ENCODE data around the gene WNT5B. TPM values are rescaled to one million over a fixed set of nuclear protein-coding genes. Genes with fewer than 3 reads are reported as not detected.
A peak's percentile ranks its signal among the peaks of the same experiment; 100 is the strongest.

Gene WNT5B
- total RNA-seq, 1 experiment from 2014 or later, result 15.4 TPM

GRCh38 chr12:1629338-1630132 lies 504 bp downstream of the WNT5B start:
- Histone ChIP-seq H3K4me3 (peak overlapping the region; percentile 21), H3K27ac (no peak overlapping the region), H3K9me3 (replicated peaks) (no peaks in the 10 kb centered on the region), H3K4me1 (replicated peaks) (peaks cover 21% of the 10 kb centered on the region), H3K27me3 (replicated peaks) (peaks cover 8% of the 10 kb centered on the region; the same call in 1 of the 2 replicates), H3K36me3 (no peaks in the 10 kb centered on the region)
- no peak for DNase-seq (ENCODE audit: low read depth in 1 of 2, low spot score in 2 of 2)

DNA sequence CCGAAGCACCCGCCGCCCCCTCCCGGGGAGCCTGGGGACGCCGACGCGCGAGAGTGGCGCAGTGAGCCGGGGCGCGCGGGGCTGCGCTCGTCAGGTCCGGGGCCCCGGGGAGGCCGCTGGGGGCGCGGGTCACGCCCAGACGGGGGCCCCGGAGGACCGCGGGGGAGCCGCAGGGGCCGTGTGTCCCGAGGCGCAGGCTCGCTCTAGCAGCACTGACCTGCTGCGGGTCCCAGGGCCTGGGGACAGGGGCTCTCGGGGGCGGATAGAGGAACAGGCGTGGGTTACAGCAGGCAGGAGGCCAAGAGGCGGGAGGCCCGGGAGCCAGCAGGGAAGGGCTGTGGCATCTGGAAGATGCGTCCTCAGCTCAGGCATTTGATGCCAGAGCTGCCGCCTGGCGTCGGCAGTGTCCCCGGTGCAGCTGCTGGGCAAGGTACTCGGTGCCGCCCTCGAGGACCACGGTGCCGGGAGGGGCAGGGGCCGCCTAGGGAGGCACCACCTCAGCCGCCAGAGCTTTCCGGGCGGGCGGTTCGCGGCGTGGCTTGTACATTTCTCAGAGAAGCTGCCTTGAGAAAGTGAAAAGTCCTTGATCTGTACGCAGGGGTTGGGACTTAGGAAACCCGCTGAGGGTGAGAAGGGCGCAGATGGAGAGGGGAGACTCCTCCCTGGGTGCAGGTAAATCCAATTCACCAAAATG lies 1.2 kb downstream of the WNT5B start:
- Histone ChIP-seq H3K4me3 (peak overlapping the region; percentile 21), H3K27ac (no peak overlapping the region)

GRCh38 chr12:1630827-1631591 lies 2.0 kb downstream of the WNT5B start:
- no peak overlapping the region for H3K27ac ChIP-seq
- no peak for DNase-seq (ENCODE audit: low read depth in 1 of 2, low spot score in 2 of 2)
- peaks cover 9% of the 10 kb centered on the region for H3K4me1 ChIP-seq (replicated peaks)
- H3K9me3 ChIP-seq (replicated peaks), result no peaks in the 10 kb centered on the region
- H3K4me3 ChIP-seq, result no peak overlapping the region
- H3K36me3 ChIP-seq, result no peaks in the 10 kb centered on the region
- peaks cover 8% of the 10 kb centered on the region; the same call in 1 of the 2 replicates for H3K27me3 ChIP-seq (replicated peaks)

More for the DNA sequence above, 1.2 kb downstream of the WNT5B start:
- H3K9me3 ChIP-seq (replicated peaks), result no peaks in the 10 kb centered on the region
- DNase-seq (ENCODE audit: low read depth in 1 of 2, low spot score in 2 of 2), result peak in 1 of 2 experiments; percentile 26
- H3K27me3 ChIP-seq (replicated peaks), result peaks cover 8% of the 10 kb centered on the region; the same call in 1 of the 2 replicates
- H3K36me3 ChIP-seq, result no peaks in the 10 kb centered on the region
- peaks cover 16% of the 10 kb centered on the region for H3K4me1 ChIP-seq (replicated peaks)

- Histone ChIP-seq H3K4me3 (no peak overlapping the region), H3K4me1 (replicated peaks) (peaks cover 8% of the 10 kb centered on the region), H3K9me3 (replicated peaks) (no peaks in the 10 kb centered on the region), H3K27me3 (replicated peaks) (peaks cover 8% of the 10 kb centered on the region; the same call in 1 of the 2 replicates), H3K36me3 (no peaks in the 10 kb centered on the region), H3K27ac (no peak overlapping the region)
- DNase-seq (ENCODE audit: low read depth in 1 of 2, low spot score in 2 of 2), result no peak
Measured at GRCh38 chr12:1632702-1633101, 3.7 kb downstream of the WNT5B start.

GRCh38 chr12:1633459-1633858 lies 4.4 kb downstream of the WNT5B start:
- H3K36me3 ChIP-seq, result no peaks in the 10 kb centered on the region
- H3K9me3 ChIP-seq (replicated peaks), result no peaks in the 10 kb centered on the region
- H3K27me3 ChIP-seq (replicated peaks), result peaks cover 8% of the 10 kb centered on the region; the same call in 1 of the 2 replicates
- H3K4me3 ChIP-seq, result no peak overlapping the region
- DNase-seq (ENCODE audit: low read depth in 1 of 2, low spot score in 2 of 2), result no peak
- H3K27ac ChIP-seq, result no peak overlapping the region
- H3K4me1 ChIP-seq (replicated peaks), result peaks cover 8% of the 10 kb centered on the region

DNA sequence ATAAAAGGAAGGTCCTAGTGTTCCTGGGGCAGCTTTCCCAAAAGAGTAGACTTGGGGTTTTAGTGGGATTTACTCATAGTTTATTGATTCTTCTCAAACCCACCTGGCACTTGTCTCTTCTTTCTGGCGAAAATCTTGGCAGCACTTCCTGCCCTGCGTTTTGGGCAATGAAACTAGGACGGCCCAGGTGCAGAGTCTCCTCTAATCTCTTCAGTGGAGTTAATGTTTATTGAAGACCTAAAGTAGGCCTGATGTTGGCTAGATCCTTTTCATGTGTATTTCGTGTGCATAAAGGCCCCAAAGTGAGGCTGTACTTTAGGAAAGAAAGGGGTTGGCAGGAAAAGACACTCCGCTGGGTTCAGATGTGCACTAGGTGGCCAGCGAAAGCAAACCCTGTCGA lies 5.1 kb downstream of the WNT5B start:
- Histone ChIP-seq H3K9me3 (replicated peaks) (no peaks in the 10 kb centered on the region), H3K36me3 (no peaks in the 10 kb centered on the region), H3K27ac (no peak overlapping the region), H3K4me3 (no peak overlapping the region), H3K4me1 (replicated peaks) (peaks cover 8% of the 10 kb centered on the region), H3K27me3 (replicated peaks) (peaks cover 8% of the 10 kb centered on the region; the same call in 1 of the 2 replicates)
- no peak for DNase-seq (ENCODE audit: low read depth in 1 of 2, low spot score in 2 of 2)

DNA sequence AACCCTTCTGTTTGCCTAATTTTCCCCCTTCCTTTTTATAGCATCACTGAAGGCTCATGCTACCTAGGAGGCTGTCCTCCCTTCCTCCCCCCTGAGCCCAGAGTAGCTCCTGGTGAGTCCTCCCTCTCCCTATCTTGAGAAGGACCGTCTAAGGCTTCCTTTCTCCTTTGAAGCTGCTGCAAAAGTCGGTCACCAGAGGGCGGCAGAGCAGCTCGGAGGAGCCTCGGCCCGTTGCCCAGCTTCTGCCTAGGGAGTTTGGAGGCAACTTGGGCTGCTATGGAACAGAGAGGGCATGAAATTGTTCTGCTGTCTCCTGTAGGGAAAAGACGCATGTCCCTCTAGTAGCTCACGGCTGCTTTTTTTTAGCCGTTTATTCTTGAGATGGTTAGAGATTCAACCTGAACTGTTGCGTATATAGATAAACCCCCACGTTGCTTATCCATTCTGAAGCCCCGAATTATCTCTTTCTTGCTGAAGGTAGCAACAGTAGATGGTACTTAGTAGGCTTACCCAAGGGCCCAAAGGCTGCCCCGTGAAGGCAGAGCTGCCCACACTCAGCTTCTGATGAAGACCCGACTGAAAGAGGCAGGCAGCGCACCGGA lies 5.7 kb downstream of the WNT5B start:
- Histone ChIP-seq H3K27me3 (replicated peaks) (peaks cover 5% of the 10 kb centered on the region; the same call in 1 of the 2 replicates), H3K27ac (no peak overlapping the region), H3K9me3 (replicated peaks) (no peaks in the 10 kb centered on the region), H3K4me3 (no peak overlapping the region), H3K36me3 (no peaks in the 10 kb centered on the region), H3K4me1 (replicated peaks) (peaks cover 8% of the 10 kb centered on the region)
- DNase-seq (ENCODE audit: low read depth in 1 of 2, low spot score in 2 of 2), result peak; percentile 58 to 71

- Histone ChIP-seq H3K27me3 (replicated peaks) (no peaks in the 10 kb centered on the region; the same call in 1 of the 2 replicates), H3K4me1 (replicated peaks) (peaks cover under 1% of the 10 kb centered on the region), H3K27ac (no peak overlapping the region), H3K9me3 (replicated peaks) (no peaks in the 10 kb centered on the region), H3K36me3 (no peaks in the 10 kb centered on the region), H3K4me3 (no peak overlapping the region)
- no peak for DNase-seq (ENCODE audit: low read depth in 1 of 2, low spot score in 2 of 2)
Measured at GRCh38 chr12:1635301-1636095, 6.5 kb downstream of the WNT5B start.

DNA sequence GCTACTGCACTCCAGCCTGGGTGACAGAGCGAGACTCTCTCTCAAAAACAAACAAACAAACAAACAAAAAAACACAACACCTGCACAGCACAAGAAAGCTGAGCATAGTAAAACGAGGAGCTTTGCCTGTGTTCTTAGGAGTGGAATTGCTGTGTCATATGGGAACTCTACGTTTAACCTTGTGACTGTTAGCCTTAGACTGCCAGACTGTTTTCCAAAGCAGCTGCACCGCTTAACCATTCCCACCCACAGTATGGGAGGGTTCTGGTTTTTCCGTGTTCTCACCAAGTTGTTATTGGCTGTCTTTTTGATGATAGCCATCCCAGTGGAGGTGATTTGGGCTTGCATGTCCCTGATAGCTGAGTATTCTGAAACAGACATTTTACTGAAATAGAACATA lies 9.2 kb downstream of the WNT5B start:
- Histone ChIP-seq H3K9me3 (replicated peaks) (no peaks in the 10 kb centered on the region), H3K4me1 (replicated peaks) (no peaks in the 10 kb centered on the region), H3K36me3 (no peaks in the 10 kb centered on the region), H3K4me3 (no peak overlapping the region), H3K27me3 (replicated peaks) (no peaks in the 10 kb centered on the region), H3K27ac (no peak overlapping the region)
- no peak for DNase-seq (ENCODE audit: low read depth in 1 of 2, low spot score in 2 of 2)

- DNase-seq (ENCODE audit: low read depth in 1 of 2, low spot score in 2 of 2), result no peak
- Histone ChIP-seq H3K4me1 (replicated peaks) (no peaks in the 10 kb centered on the region), H3K4me3 (no peak overlapping the region), H3K27ac (no peak overlapping the region), H3K36me3 (no peaks in the 10 kb centered on the region), H3K27me3 (replicated peaks) (no peaks in the 10 kb centered on the region), H3K9me3 (replicated peaks) (no peaks in the 10 kb centered on the region)
Measured at GRCh38 chr12:1639538-1639937, 10.5 kb downstream of the WNT5B start.

- no peaks in the 10 kb centered on the region for H3K36me3 ChIP-seq
Measured at GRCh38 chr12:1640328-1641234, 11.6 kb downstream of the WNT5B start.

GRCh38 chr12:1642513-1642912 lies 13.5 kb downstream of the WNT5B start:
- Histone ChIP-seq H3K36me3 (no peaks in the 10 kb centered on the region), H3K4me3 (no peak overlapping the region), H3K27me3 (replicated peaks) (no peaks in the 10 kb centered on the region), H3K9me3 (replicated peaks) (no peaks in the 10 kb centered on the region), H3K27ac (no peak overlapping the region), H3K4me1 (replicated peaks) (no peaks in the 10 kb centered on the region)
- DNase-seq (ENCODE audit: low read depth in 1 of 2, low spot score in 2 of 2), result no peak

More at GRCh38 chr12:1640328-1641234, 11.6 kb downstream of the WNT5B start:
- Histone ChIP-seq H3K9me3 (replicated peaks) (no peaks in the 10 kb centered on the region), H3K4me1 (replicated peaks) (no peaks in the 10 kb centered on the region), H3K27ac (no peak overlapping the region), H3K27me3 (replicated peaks) (no peaks in the 10 kb centered on the region), H3K4me3 (no peak overlapping the region)
- no peak for DNase-seq (ENCODE audit: low read depth in 1 of 2, low spot score in 2 of 2)

Data from SJSA1 (cell line).